IPS DF 6.9 (cell line): ENCODE results near the gene SIGLEC7.
"Not testable (repeated sequence)": the region's sequence is repeated elsewhere in the genome, so short reads cannot be mapped to it uniquely, and the experiment has no call there.

ENCODE experiments used
- DNase-seq: peaks from one replicate; pipeline ENCODE4 v3.0.0-alpha.2; 2013; ENCODE audit warnings: low read depth, low spot score
- H3K27ac ChIP-seq: one replicate; pipeline ENCODE4 v1.5.1; 2013; ENCODE audit warnings: low read length, control low read depth
- H3K27me3 ChIP-seq: 2 replicates; pipeline ENCODE4 v1.6.1; 2013; ENCODE audit warnings: mild to moderate bottlenecking, low read length; ENCODE audit not compliant: control insufficient read depth, insufficient read depth
- H3K36me3 ChIP-seq: 2 replicates; pipeline ENCODE4 v1.6.1; 2013; ENCODE audit warnings: low read length; ENCODE audit not compliant: control insufficient read depth, insufficient read depth
- H3K4me1 ChIP-seq: 2 replicates; pipeline ENCODE4 v1.6.1; 2013; ENCODE audit warnings: low read length; ENCODE audit not compliant: control insufficient read depth, insufficient read depth
- H3K4me3 ChIP-seq: 2 replicates; pipeline ENCODE4 v1.5.1; 2013; ENCODE audit warnings: mild to moderate bottlenecking, low read length
- H3K9me3 ChIP-seq: 2 replicates; pipeline ENCODE4 v1.6.1; 2013; ENCODE audit warnings: low read length, inconsistent platforms; ENCODE audit not compliant: control insufficient read depth, insufficient read depth
- WGBS: extraction: QIAGEN DNeasy Blood & Tissue Kit; methylation state at CpG from one replicate; pipeline ENCODE4 v1.1.7; 2013; ENCODE audit warnings: mixed read lengths, missing lambda C conversion rate; ENCODE audit not compliant: insufficient read length, insufficient coverage; 5-methylcytosine and 5-hydroxymethylcytosine counted together

The SIGLEC7 gene

GRCh38 chr19:51166846-51167490, 24.9 kb downstream of the SIGLEC7 start:
- Histone ChIP-seq H3K4me3 (no peak overlapping the region), H3K36me3 (no peaks in the 10 kb centered on the region; the same call in 1 of the 2 replicates), H3K27ac (no peak overlapping the region), H3K4me1 (no peaks in the 10 kb centered on the region; the same call in 1 of the 2 replicates), H3K9me3 (no peaks in the 10 kb centered on the region), H3K27me3 (no peaks in the 10 kb centered on the region)
- WGBS, result no CpG with 5 or more reads among the region's 9 CpGs
- no peak for DNase-seq

- no peak overlapping the region for H3K27ac ChIP-seq
- H3K9me3 ChIP-seq, result no peaks in the 10 kb centered on the region
- DNase-seq, result no peak
- no peaks in the 10 kb centered on the region for H3K27me3 ChIP-seq
- no CpG with 5 or more reads among the region's 13 CpGs for WGBS
- no peaks in the 10 kb centered on the region; the same call in 1 of the 2 replicates for H3K36me3 ChIP-seq
- H3K4me3 ChIP-seq, result no peak overlapping the region
- no peaks in the 10 kb centered on the region for H3K4me1 ChIP-seq
Observed at GRCh38 chr19:51168564-51169282, 26.6 kb downstream of the SIGLEC7 start.

- not testable (repeated sequence) for H3K9me3 ChIP-seq, H3K27ac ChIP-seq, H3K36me3 ChIP-seq, H3K4me1 ChIP-seq, H3K4me3 ChIP-seq, H3K27me3 ChIP-seq
- no CpG with 5 or more reads among the region's 11 CpGs for WGBS
- DNase-seq, result peak; percentile 60
Observed at GRCh38 chr19:51169283-51169918, 27.3 kb downstream of the SIGLEC7 start.

- H3K27me3 ChIP-seq, result no peaks in the 10 kb centered on the region
- H3K4me1 ChIP-seq, result no peaks in the 10 kb centered on the region
- no peak overlapping the region for H3K27ac ChIP-seq
- H3K4me3 ChIP-seq, result no peak overlapping the region
- H3K9me3 ChIP-seq, result no peaks in the 10 kb centered on the region
- DNase-seq, result no peak
- H3K36me3 ChIP-seq, result no peaks in the 10 kb centered on the region; the same call in 1 of the 2 replicates
- WGBS, result no CpG with 5 or more reads among the region's 2 CpGs
Observed at GRCh38 chr19:51172223-51172622, 30.1 kb downstream of the SIGLEC7 start.

GRCh38 chr19:51173681-51174080, 31.6 kb downstream of the SIGLEC7 start:
- Histone ChIP-seq H3K4me1 (no peaks in the 10 kb centered on the region), H3K9me3 (no peaks in the 10 kb centered on the region), H3K27me3 (no peaks in the 10 kb centered on the region), H3K36me3 (no peaks in the 10 kb centered on the region), H3K4me3 (no peak overlapping the region), H3K27ac (no peak overlapping the region)
- DNase-seq, result no peak
- WGBS, result no CpG with 5 or more reads among the region's 5 CpGs

- Histone ChIP-seq H3K4me3 (no peak overlapping the region), H3K36me3 (no peaks in the 10 kb centered on the region; the same call in 1 of the 2 replicates), H3K4me1 (no peaks in the 10 kb centered on the region; the same call in 1 of the 2 replicates), H3K27ac (no peak overlapping the region), H3K27me3 (no peaks in the 10 kb centered on the region), H3K9me3 (no peaks in the 10 kb centered on the region)
- no peak for DNase-seq
- WGBS, result no CpG with 5 or more reads among the region's 1 CpG
Observed at GRCh38 chr19:51179256-51179655, 37.2 kb downstream of the SIGLEC7 start.

GRCh38 chr19:51181377-51181912, 39.3 kb downstream of the SIGLEC7 start:
- WGBS, result no CpG with 5 or more reads among the region's 39 CpGs
- Histone ChIP-seq H3K27ac (no peak overlapping the region), H3K9me3 (no peaks in the 10 kb centered on the region)

GRCh38 chr19:51181913-51182419, 39.9 kb downstream of the SIGLEC7 start:
- Histone ChIP-seq H3K9me3 (no peaks in the 10 kb centered on the region), H3K27ac (no peak overlapping the region), H3K36me3 (no peaks in the 10 kb centered on the region; the same call in 1 of the 2 replicates), H3K4me1 (no peaks in the 10 kb centered on the region; the same call in 1 of the 2 replicates), H3K4me3 (no peak overlapping the region), H3K27me3 (no peaks in the 10 kb centered on the region)
- peak; percentile 13 for DNase-seq
- WGBS, result no CpG with 5 or more reads among the region's 31 CpGs

More at GRCh38 chr19:51181377-51181912, 39.3 kb downstream of the SIGLEC7 start:
- Histone ChIP-seq H3K4me1 (no peaks in the 10 kb centered on the region; the same call in 1 of the 2 replicates), H3K36me3 (no peaks in the 10 kb centered on the region; the same call in 1 of the 2 replicates), H3K27me3 (no peaks in the 10 kb centered on the region), H3K4me3 (no peak overlapping the region)
- DNase-seq, result no peak

- H3K4me1 ChIP-seq, result no peaks in the 10 kb centered on the region; the same call in 1 of the 2 replicates
- WGBS, result no CpG with 5 or more reads among the region's 8 CpGs
- H3K4me3 ChIP-seq, result no peak overlapping the region
Observed at GRCh38 chr19:51183629-51184028, 41.5 kb downstream of the SIGLEC7 start.

More at GRCh38 chr19:51183629-51184028, 41.5 kb downstream of the SIGLEC7 start:
- no peak for DNase-seq
- H3K36me3 ChIP-seq, result no peaks in the 10 kb centered on the region; the same call in 1 of the 2 replicates
- H3K9me3 ChIP-seq, result no peaks in the 10 kb centered on the region
- no peaks in the 10 kb centered on the region for H3K27me3 ChIP-seq
- H3K27ac ChIP-seq, result no peak overlapping the region
